Activated naive CD4-positive, alpha-beta T cell treated with Interleukin-2 at 50 U/mL for 16 hours (primary cell): ENCODE measurements around the gene CHCHD3.
"Not testable (repeated sequence)": the region's sequence is repeated elsewhere in the genome, so short reads cannot be mapped to it uniquely, and the experiment has no call there.

Source experiments
- DNase-seq: peaks from one replicate; pipeline ENCODE4 v3.0.0-alpha.2; 2020

The CHCHD3 gene

GRCh38 chr7:132943645-132944044, 138.2 kb downstream of the CHCHD3 start:
- DNase-seq = no peak

GRCh38 chr7:132942701-132943100, 139.2 kb downstream of the CHCHD3 start:
- DNase-seq = no peak

- DNase-seq = no peak
Measured at GRCh38 chr7:132941905-132942304, 140.0 kb downstream of the CHCHD3 start.

GRCh38 chr7:132941428-132941827, 140.5 kb downstream of the CHCHD3 start:
- no peak for DNase-seq

GRCh38 chr7:132940084-132940483, 141.8 kb downstream of the CHCHD3 start:
- DNase-seq = no peak

- DNase-seq = no peak
Measured at GRCh38 chr7:132939495-132939894, 142.4 kb downstream of the CHCHD3 start.

- DNase-seq = no peak
Measured at GRCh38 chr7:132937286-132937685, 144.6 kb downstream of the CHCHD3 start.

- no peak for DNase-seq
Measured at GRCh38 chr7:132935608-132936007, 146.3 kb downstream of the CHCHD3 start.

- no peak for DNase-seq
Measured at GRCh38 chr7:132934017-132934416, 147.9 kb downstream of the CHCHD3 start.

GRCh38 chr7:132933072-132933458, 148.8 kb downstream of the CHCHD3 start:
- no peak for DNase-seq

GRCh38 chr7:132932296-132933071, 149.4 kb downstream of the CHCHD3 start:
- DNase-seq = no peak

GRCh38 chr7:132930881-132931280, 151.0 kb downstream of the CHCHD3 start:
- DNase-seq = no peak

GRCh38 chr7:132929944-132930343, 151.9 kb downstream of the CHCHD3 start:
- DNase-seq = not testable (repeated sequence)

- DNase-seq = no peak
Measured at GRCh38 chr7:132919771-132920170, 162.1 kb downstream of the CHCHD3 start.

GRCh38 chr7:132915647-132916046, 166.2 kb downstream of the CHCHD3 start:
- DNase-seq = no peak

- DNase-seq = no peak
Measured at GRCh38 chr7:132910657-132911056, 171.2 kb downstream of the CHCHD3 start.

- DNase-seq = no peak
Measured at GRCh38 chr7:132907380-132907940, 174.4 kb downstream of the CHCHD3 start.

- no peak for DNase-seq
Measured at GRCh38 chr7:132906193-132906835, 175.6 kb downstream of the CHCHD3 start.

GRCh38 chr7:132905136-132905535, 176.8 kb downstream of the CHCHD3 start:
- not testable (repeated sequence) for DNase-seq

GRCh38 chr7:132904209-132904608, 177.7 kb downstream of the CHCHD3 start:
- no peak for DNase-seq

- DNase-seq = not testable (repeated sequence)
Measured at GRCh38 chr7:132902294-132902693, 179.6 kb downstream of the CHCHD3 start.

- DNase-seq = no peak
Measured at GRCh38 chr7:132901241-132901640, 180.6 kb downstream of the CHCHD3 start.

- no peak for DNase-seq
Measured at GRCh38 chr7:132899833-132900232, 182.1 kb downstream of the CHCHD3 start.

GRCh38 chr7:132898641-132899175, 183.2 kb downstream of the CHCHD3 start:
- not testable (repeated sequence) for DNase-seq
